Measurements from ENCODE around the gene CXXC5. TPM values are rescaled to one million over a fixed set of nuclear protein-coding genes. Genes with fewer than 3 reads are reported as not detected.
A peak's percentile ranks its signal among the peaks of the same experiment; 100 is the strongest.

Gene CXXC5
- total and polyA plus RNA-seq, 9 of the 15 experiments (the other 6 are each of a cell fraction or from before 2014, with no cell fraction given), result 1.9 to 123 (median 45.8) TPM

GRCh38 chr5:139731281-139731680 is 83.1 kb downstream of the CXXC5 start:
- CTCF ChIA-PET (ENCODE audit: low intra/inter-chr PET ratio), result no interaction called here
- TF ChIP-seq ZNF3 (CRISPR knock-in tag; IDR thresholded peaks at IDR 0.05) (no peak), DNMT1 (IDR thresholded peaks at IDR 0.05) (no peak)
- Histone ChIP-seq H3K4me2 (ENCODE audit: insufficient read depth, low read length) (no peak overlapping the region), H3K9me3 (replicated peaks; ENCODE audit: control insufficient read depth, insufficient read depth, low read depth, low read length) (no peaks in the 10 kb centered on the region), H4K20me1 (replicated peaks; ENCODE audit: control insufficient read depth, insufficient read depth, low read length) (no peaks in the 10 kb centered on the region), H3K4me1 (replicated peaks in 1 of 2; ENCODE audit: control insufficient read depth in 2 of 2, insufficient read depth in 2 of 2, low read length in 2 of 2) (peaks cover 3 to 9% of the 10 kb centered on the region in 2 experiments; a peak in 3 of 5 replicates), H3K79me2 (ENCODE audit: control insufficient read depth, insufficient read depth, low read length) (no peaks in the 10 kb centered on the region), H3K9ac (ENCODE audit: insufficient read depth in 1 of 2, low read depth in 2 of 2, low read length in 2 of 2) (no peak overlapping the region), H3K36me3 (ENCODE audit: control insufficient read depth, insufficient read depth, low read length) (no peaks in the 10 kb centered on the region), H3K4me3 (no peak overlapping the region), H3K9me1 (ENCODE audit: control insufficient read depth, insufficient read depth, low read length) (no peaks in the 10 kb centered on the region), H3K27me3 (ENCODE audit: control insufficient read depth in 2 of 2, insufficient read depth in 2 of 2, low read length in 2 of 2) (no peaks in the 10 kb centered on the region), H2AFZ (ENCODE audit: low read depth, low read length) (no peak overlapping the region), H3K27ac (ENCODE audit: extremely low read depth, low read depth, low read length) (no peak overlapping the region)
- intact Hi-C loops (cut with micrococcal nuclease), result no loop called here
- WGBS (ENCODE audit: insufficient coverage, low coverage, missing lambda C conversion rate), result 21% methylated on average over 3 of the region's 3 CpGs
- FAIRE-seq (no peak), ATAC-seq (no peak), DNase-seq (ENCODE audit: extremely low read depth in 1 of 4, low spot score in 3 of 4) (no peak)
- BruUV-seq (replicated peaks), result no TSS peak
- POLR2A ChIA-PET, result interaction anchor here (1.5 kb wide), 1 partner anchor 13 kb away, joined by 3 read pairs; no protein-coding TSS in a partner anchor
- in situ Hi-C loops (cut with MboI), result no loop called here

GRCh38 chr5:139732019-139732418 is 83.9 kb downstream of the CXXC5 start:
- no peak for DNase-seq (ENCODE audit: extremely low read depth in 1 of 4, low spot score in 3 of 4)
- Histone ChIP-seq H3K79me2 (ENCODE audit: control insufficient read depth, insufficient read depth, low read length) (no peaks in the 10 kb centered on the region), H3K27ac (ENCODE audit: extremely low read depth, low read depth, low read length) (no peak overlapping the region), H3K4me2 (ENCODE audit: insufficient read depth, low read length) (no peak overlapping the region), H3K36me3 (ENCODE audit: control insufficient read depth, insufficient read depth, low read length) (no peaks in the 10 kb centered on the region), H3K9me3 (replicated peaks; ENCODE audit: control insufficient read depth, insufficient read depth, low read depth, low read length) (no peaks in the 10 kb centered on the region), H3K9me1 (ENCODE audit: control insufficient read depth, insufficient read depth, low read length) (no peaks in the 10 kb centered on the region), H3K9ac (ENCODE audit: insufficient read depth in 1 of 2, low read depth in 2 of 2, low read length in 2 of 2) (no peak overlapping the region), H3K4me1 (replicated peaks in 1 of 2; ENCODE audit: control insufficient read depth in 2 of 2, insufficient read depth in 2 of 2, low read length in 2 of 2) (peaks cover 0 to 9% of the 10 kb centered on the region in 2 experiments; a peak in 2 of 5 replicates), H3K4me3 (no peak overlapping the region), H4K20me1 (replicated peaks; ENCODE audit: control insufficient read depth, insufficient read depth, low read length) (no peaks in the 10 kb centered on the region), H3K27me3 (ENCODE audit: control insufficient read depth in 2 of 2, insufficient read depth in 2 of 2, low read length in 2 of 2) (no peaks in the 10 kb centered on the region), H2AFZ (ENCODE audit: low read depth, low read length) (no peak overlapping the region)
- in situ Hi-C loops (cut with MboI) (no loop called here), intact Hi-C loops (cut with micrococcal nuclease) (no loop called here)
- ATAC-seq, result no peak
- FAIRE-seq, result no peak
- BruUV-seq (replicated peaks), result no TSS peak
- POLR2A ChIA-PET, result no interaction called here
- CTCF ChIA-PET (ENCODE audit: low intra/inter-chr PET ratio), result no interaction called here
- WGBS (ENCODE audit: insufficient coverage, low coverage, missing lambda C conversion rate), result 71% methylated on average over 2 of the region's 2 CpGs
- TF ChIP-seq KDM1A (IDR thresholded peaks at IDR 0.05) (peak in 1 of 2 experiments; percentile 70; a peak in 2 of 4 replicates), ZNF511 (CRISPR knock-in tag; IDR thresholded peaks at IDR 0.05) (no peak), SLC30A9 (CRISPR knock-in tag; IDR thresholded peaks at IDR 0.05) (no peak), IRF2 (CRISPR knock-in tag; IDR thresholded peaks at IDR 0.05) (no peak), TSHZ1 (CRISPR knock-in tag; IDR thresholded peaks at IDR 0.05) (no peak), EHMT2 (IDR thresholded peaks at IDR 0.05) (no peak), CEBPG (CRISPR knock-in tag; IDR thresholded peaks at IDR 0.05) (no peak), CEBPG (tag; conservative IDR thresholded peaks at IDR 0.05 in 1 of 2, IDR thresholded peaks at IDR 0.05 in 1 of 2) (no peak), ADNP (tag; IDR thresholded peaks at IDR 0.05) (0 out of 2 replicates have a peak, but pooled peaks have one; percentile 44), ESRRA (IDR thresholded peaks at IDR 0.05; ENCODE audit: borderline replicate concordance, low read depth) (peak; percentile 93), RBM25 (IDR thresholded peaks at IDR 0.05; ENCODE audit: low read depth, low read length, severe bottlenecking) (peak; percentile 85), BCOR (IDR thresholded peaks at IDR 0.05) (peak; percentile 83)

All from K562 (cell line).